Tibial nerve (tissue), 4 donors: Measurements from ENCODE around the gene AQP3.
"Not testable (repeated sequence)": the region's sequence is repeated elsewhere in the genome, so short reads cannot be mapped to it uniquely, and the experiment has no call there.

Experiments
- EP300 ChIP-seq, 2 donors: sonication (generic); formaldehyde crosslinking; IDR thresholded peaks; one replicate each; pipeline ENCODE4 v1.6.1; 2017; ENCODE audit warnings: antibody characterized with exemption in 2 of 2, mild to moderate bottlenecking in 1 of 2
- POLR2A ChIP-seq, 2 donors: fragments of 450-650 bp; IDR thresholded peaks; one replicate each; pipeline ENCODE4 v1.6.1; 2017; ENCODE audit warnings: antibody characterized with exemption in 2 of 2, mild to moderate bottlenecking in 2 of 2, moderate library complexity in 2 of 2
- TF ChIP-seq, protein P1 (sequence below), 5 experiments: fragments of 200-600 bp in 3 of 5; fragments of 450-650 bp in 2 of 5; sonication (generic) in 3 of 5; IDR thresholded peaks; one replicate each; pipeline ENCODE4 v1.5.1; 2016 to 2019; ENCODE audit warnings: antibody characterized with exemption in 5 of 5, mild to moderate bottlenecking in 3 of 5, moderate library complexity in 2 of 5

DNA sequence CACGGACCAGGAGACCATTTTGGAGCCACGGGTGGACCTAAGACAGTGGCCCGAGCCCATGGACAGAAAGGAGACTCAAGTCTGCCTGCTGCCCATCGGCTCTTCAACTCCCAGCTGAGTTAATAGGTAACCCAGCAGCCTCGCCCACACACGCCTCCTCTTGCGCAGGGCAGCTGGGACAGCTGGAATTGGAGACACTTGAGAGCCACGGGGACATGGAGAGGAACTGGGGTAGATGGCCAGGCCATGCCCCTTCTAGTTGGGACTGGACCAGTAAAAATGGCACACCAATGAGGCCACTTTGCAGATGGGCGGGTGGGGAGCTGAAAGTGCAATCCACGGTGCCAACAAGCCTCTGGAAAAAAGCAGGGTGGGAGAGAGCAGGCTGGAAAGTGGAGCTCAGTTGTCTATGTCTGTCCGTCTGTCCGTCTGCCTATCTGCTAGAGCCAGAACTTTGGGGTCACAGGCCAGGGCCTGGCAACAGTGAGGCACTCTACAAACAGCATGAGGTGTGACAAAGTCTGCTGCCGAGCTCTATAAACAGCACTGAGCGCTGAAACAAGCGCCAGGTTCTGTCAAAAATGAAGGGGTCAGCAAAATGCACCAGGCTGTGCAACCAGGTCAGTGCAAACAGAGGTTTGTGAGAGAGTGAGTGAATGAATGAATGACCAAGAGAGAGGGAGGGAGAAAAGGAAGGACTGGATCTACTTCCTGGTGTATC is 52.1 kb downstream of the AQP3 start:
- TF ChIP-seq, protein P1, sequence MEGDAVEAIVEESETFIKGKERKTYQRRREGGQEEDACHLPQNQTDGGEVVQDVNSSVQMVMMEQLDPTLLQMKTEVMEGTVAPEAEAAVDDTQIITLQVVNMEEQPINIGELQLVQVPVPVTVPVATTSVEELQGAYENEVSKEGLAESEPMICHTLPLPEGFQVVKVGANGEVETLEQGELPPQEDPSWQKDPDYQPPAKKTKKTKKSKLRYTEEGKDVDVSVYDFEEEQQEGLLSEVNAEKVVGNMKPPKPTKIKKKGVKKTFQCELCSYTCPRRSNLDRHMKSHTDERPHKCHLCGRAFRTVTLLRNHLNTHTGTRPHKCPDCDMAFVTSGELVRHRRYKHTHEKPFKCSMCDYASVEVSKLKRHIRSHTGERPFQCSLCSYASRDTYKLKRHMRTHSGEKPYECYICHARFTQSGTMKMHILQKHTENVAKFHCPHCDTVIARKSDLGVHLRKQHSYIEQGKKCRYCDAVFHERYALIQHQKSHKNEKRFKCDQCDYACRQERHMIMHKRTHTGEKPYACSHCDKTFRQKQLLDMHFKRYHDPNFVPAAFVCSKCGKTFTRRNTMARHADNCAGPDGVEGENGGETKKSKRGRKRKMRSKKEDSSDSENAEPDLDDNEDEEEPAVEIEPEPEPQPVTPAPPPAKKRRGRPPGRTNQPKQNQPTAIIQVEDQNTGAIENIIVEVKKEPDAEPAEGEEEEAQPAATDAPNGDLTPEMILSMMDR (IDR thresholded peaks at IDR 0.05) = not testable (repeated sequence)
- TF ChIP-seq POLR2A, EP300 (IDR thresholded peaks at IDR 0.05): not testable (repeated sequence)
